Vagina (tissue), 2 donors: ENCODE results near the gene NUAK1.

Experiments used
- CTCF ChIP-seq, 3 experiments: fragments of 450-650 bp in 2 of 3; fragments of 200-600 bp in 1 of 3; sonication (generic) in 1 of 3; IDR thresholded peaks; one replicate each; pipeline ENCODE4 v1.5.1; 2017 to 2019; ENCODE audit warnings: antibody characterized with exemption in 3 of 3, mild to moderate bottlenecking in 2 of 3, moderate library complexity in 2 of 3
- POLR2A ChIP-seq, 2 donors: fragments of 450-650 bp; IDR thresholded peaks; one replicate each; pipeline ENCODE4 v1.6.1; 2017; ENCODE audit warnings: antibody characterized with exemption in 2 of 2, mild to moderate bottlenecking in 2 of 2, moderate library complexity in 2 of 2

GRCh38 chr12:106109168-106109910 is 29.4 kb downstream of the NUAK1 start:
- TF ChIP-seq POLR2A (IDR thresholded peaks at IDR 0.05) (no peak), CTCF (IDR thresholded peaks at IDR 0.05) (no peak)
